ENCODE data around the gene C15orf40. TPM values are rescaled to one million over a fixed set of nuclear protein-coding genes. Genes with fewer than 3 reads are reported as not detected.

C15orf40 gene
- 11.5 and 12.8 TPM in 2 replicates for total RNA-seq
- 23.9 and 37.8 TPM in 2 replicates for polyA plus RNA-seq

DNA sequence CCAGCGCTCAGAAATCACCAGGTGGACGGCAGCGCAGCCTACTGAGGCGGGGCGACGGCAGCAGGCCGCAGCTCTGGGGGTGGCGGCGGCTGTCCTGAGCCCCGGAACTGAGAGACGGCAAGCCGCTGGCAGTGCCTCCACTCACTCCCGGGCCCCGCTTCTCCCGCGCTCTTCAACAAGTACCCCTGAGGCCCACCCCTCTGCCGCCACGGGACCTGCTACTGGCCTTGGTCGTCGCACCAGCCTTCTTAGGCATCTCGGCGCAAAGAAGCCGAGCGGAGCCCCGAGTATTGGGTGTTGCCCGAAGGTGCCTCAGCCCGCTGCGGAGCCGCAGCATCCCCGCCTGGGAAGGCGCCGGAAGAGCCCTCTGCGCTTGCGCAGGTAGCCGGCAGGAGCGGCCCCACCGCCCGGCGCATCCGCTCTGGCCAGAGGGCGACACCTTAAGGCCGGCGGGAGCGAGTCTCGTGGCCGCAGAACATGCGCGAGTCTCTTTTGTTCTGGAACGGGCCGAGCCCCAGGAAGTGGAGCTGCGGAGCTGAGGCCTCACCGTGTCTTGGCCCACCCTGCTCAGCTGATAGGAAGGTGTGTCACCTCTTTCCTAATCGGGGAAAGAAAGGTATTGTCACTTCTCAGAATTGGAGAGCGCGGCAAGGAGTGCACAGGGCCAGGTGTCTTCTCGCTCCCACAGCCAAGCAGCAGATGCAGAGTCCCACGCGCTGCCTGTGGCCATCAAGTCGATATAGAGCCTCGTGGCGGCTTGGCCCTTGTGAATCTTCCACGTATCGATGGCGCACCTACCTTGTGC lies at the start of gene C15orf40:
Gene C15orf40 (minus strand): TSS at position 369 of the 805 bp plus-strand sequence. CDS start 32 bp downstream, at position 337.
- no peaks in the 10 kb centered on the region for H3K27me3 ChIP-seq
- peak; percentile 94 to 95 for DNase-seq (ENCODE audit: low read depth in 1 of 2, low spot score in 1 of 2)
- peak within 1 kb of the TSS; percentile 73 for H3K27ac ChIP-seq
- TF ChIP-seq, protein P1, sequence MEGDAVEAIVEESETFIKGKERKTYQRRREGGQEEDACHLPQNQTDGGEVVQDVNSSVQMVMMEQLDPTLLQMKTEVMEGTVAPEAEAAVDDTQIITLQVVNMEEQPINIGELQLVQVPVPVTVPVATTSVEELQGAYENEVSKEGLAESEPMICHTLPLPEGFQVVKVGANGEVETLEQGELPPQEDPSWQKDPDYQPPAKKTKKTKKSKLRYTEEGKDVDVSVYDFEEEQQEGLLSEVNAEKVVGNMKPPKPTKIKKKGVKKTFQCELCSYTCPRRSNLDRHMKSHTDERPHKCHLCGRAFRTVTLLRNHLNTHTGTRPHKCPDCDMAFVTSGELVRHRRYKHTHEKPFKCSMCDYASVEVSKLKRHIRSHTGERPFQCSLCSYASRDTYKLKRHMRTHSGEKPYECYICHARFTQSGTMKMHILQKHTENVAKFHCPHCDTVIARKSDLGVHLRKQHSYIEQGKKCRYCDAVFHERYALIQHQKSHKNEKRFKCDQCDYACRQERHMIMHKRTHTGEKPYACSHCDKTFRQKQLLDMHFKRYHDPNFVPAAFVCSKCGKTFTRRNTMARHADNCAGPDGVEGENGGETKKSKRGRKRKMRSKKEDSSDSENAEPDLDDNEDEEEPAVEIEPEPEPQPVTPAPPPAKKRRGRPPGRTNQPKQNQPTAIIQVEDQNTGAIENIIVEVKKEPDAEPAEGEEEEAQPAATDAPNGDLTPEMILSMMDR (IDR thresholded peaks at IDR 0.05; ENCODE audit: low read depth, low read length): peak; percentile 66
- H3K9me3 ChIP-seq (ENCODE audit: low read depth): no peaks in the 10 kb centered on the region
- peaks cover 13% of the 10 kb centered on the region for H3K4me1 ChIP-seq (ENCODE audit: low read depth)
- peak within 1 kb of the TSS; percentile 90 for H3K4me3 ChIP-seq
- peaks cover 11% of the 10 kb centered on the region for H3K36me3 ChIP-seq

DNA sequence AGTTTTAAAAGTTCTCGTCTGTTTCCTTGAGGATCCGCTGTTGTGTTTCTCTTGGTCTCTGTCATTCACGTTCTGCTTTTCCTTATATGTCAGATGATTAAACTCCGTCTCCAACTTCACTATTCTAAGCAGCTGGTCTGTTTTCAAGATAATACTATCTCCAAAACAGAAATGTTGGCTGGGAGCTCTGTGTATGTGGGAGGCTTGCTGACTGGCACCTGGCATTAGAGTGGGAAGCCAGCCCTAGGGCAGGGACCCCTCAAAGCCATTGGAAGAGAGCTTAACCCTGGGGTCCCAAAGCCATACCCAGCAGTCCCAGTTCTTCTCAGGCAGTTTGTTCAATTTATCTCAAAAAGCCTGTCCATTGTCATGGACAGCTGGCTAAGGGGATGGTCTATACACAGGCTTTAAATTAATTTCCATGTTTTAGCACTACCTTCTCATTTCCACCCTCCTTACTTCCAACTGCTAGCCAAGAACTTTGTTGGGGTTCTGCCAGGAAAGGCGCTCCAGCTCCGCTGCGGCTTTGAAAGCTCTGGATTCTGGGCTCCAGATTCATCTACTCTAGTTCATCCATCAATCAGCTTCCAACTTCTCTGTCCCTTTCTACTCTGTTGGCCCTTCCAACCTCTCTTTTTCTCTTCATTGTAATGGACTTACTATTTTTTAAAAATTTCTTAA lies 46.4 kb upstream of the C15orf40 start:
- TF ChIP-seq, protein P1 (IDR thresholded peaks at IDR 0.05; ENCODE audit: low read depth, low read length): no peak
- H3K27ac ChIP-seq: peak overlapping the region; percentile 72
- no peaks in the 10 kb centered on the region for H3K9me3 ChIP-seq (ENCODE audit: low read depth)
- DNase-seq (ENCODE audit: low read depth in 1 of 2, low spot score in 1 of 2): peak; percentile 5 to 78
- H3K27me3 ChIP-seq: no peaks in the 10 kb centered on the region
- peaks cover 23% of the 10 kb centered on the region for H3K36me3 ChIP-seq
- H3K4me1 ChIP-seq (ENCODE audit: low read depth): peaks cover 36% of the 10 kb centered on the region
- no peak overlapping the region for H3K4me3 ChIP-seq

DNA sequence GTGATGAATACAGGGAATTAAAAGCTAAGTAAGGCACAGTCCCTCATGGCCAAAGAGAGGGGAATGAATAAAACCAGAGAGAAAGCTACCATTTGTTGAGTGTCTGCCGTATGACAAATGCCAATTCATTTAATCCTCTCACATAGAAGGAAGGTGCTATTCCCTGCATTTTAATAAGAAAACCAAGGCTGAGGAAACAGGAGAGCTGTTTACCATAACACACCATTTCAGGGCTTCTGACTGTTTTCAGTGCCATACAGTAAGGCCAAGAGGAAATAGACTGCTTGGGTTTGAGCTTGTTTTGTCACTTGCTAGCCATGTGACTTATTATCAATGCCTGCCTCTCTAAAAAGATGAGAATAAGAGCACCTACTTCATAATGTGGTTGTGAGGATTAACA lies 45.6 kb upstream of the C15orf40 start:
- no peak for DNase-seq (ENCODE audit: low read depth in 1 of 2, low spot score in 1 of 2)
- Histone ChIP-seq H3K27me3 (no peaks in the 10 kb centered on the region), H3K4me3 (no peak overlapping the region), H3K9me3 (ENCODE audit: low read depth) (no peaks in the 10 kb centered on the region), H3K27ac (peak overlapping the region; percentile 72), H3K4me1 (ENCODE audit: low read depth) (peaks cover 27% of the 10 kb centered on the region), H3K36me3 (peaks cover 23% of the 10 kb centered on the region)
- TF ChIP-seq, protein P1 (IDR thresholded peaks at IDR 0.05; ENCODE audit: low read depth, low read length): no peak

DNA sequence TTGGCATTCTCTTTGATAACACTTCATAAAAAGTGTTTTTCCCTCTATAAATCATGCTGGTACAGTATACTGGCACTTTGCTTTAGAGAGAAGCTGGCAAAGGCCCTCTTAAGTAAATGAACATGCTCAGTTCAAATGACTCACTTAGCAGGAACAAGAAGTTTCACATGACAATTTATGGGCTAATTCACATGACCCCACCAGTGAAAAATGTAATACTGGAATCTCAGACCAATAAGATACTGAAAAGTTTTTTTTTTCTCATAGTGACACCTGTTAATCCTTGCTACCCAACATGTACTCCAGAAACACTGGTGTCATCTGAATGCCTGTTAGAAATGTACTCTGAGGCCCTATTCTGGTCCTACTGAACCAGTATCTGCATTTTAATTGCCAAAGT lies 41.7 kb upstream of the C15orf40 start:
- Histone ChIP-seq H3K4me1 (ENCODE audit: low read depth) (peaks cover 12% of the 10 kb centered on the region), H3K27me3 (no peaks in the 10 kb centered on the region), H3K4me3 (no peak overlapping the region), H3K27ac (no peak overlapping the region), H3K36me3 (peaks cover 41% of the 10 kb centered on the region), H3K9me3 (ENCODE audit: low read depth) (no peaks in the 10 kb centered on the region)
- DNase-seq (ENCODE audit: low read depth in 1 of 2, low spot score in 1 of 2): no peak
- TF ChIP-seq, protein P1 (IDR thresholded peaks at IDR 0.05; ENCODE audit: low read depth, low read length): no peak

DNA sequence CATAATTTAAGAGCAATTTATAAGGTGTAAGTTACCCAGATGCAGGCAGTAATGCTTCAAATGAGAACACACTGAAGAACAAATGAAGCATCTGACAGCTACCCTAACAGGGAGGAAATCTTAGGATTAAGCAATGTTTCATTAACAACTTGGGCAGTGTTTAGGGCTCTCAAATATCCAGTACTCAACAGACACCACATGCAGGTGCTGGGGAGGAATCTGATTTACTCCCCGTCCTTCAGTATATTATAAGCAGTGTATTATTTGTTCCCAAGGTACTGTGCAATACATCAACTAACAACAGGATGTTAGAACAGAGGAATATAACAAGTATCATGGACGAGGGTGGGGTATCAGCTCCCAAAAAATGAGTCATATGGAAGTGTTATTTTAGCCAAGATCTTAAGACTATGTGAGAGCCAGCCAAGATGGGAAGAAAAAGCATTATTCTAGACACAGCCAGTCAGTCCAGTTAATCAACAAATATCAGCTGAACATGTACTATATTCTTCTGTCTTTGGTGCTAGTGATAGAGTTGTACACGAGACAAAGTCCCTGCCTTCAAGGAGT lies 35.2 kb upstream of the C15orf40 start:
- peaks cover 50% of the 10 kb centered on the region for H3K36me3 ChIP-seq
- no peak overlapping the region for H3K4me3 ChIP-seq
- no peaks in the 10 kb centered on the region for H3K9me3 ChIP-seq (ENCODE audit: low read depth)
- TF ChIP-seq, protein P1 (IDR thresholded peaks at IDR 0.05; ENCODE audit: low read depth, low read length): no peak
- H3K27ac ChIP-seq: no peak overlapping the region
- DNase-seq (ENCODE audit: low read depth in 1 of 2, low spot score in 1 of 2): peak in 1 of 2 donors; percentile 75
- H3K27me3 ChIP-seq: no peaks in the 10 kb centered on the region
- H3K4me1 ChIP-seq (ENCODE audit: low read depth): no peaks in the 10 kb centered on the region
